AG04449 (cell line): ENCODE results near the gene PERM1.

ENCODE experiments used
- CTCF ChIA-PET: fragments of 350-600 bp; formaldehyde crosslinking; extraction: SDS; loops from one replicate; lab custom pipeline; 2021; ENCODE audit warnings: antibody characterized with exemption; lab: Yijun Ruan, JAX
- POLR2A ChIA-PET: fragments of 400-600, 350-600 bp; formaldehyde crosslinking; extraction: SDS; loops from one replicate; lab custom pipeline; 2020; ENCODE audit warnings: antibody characterized with exemption, inconsistent platforms; lab: Yijun Ruan, JAX
- DNase-seq: peaks from one replicate; pipeline ENCODE4 v3.0.0-alpha.2; 2010; ENCODE audit warnings: low read depth, low spot score
- H3K4me3 ChIP-seq: 2 replicates; pipeline ENCODE4 v1.5.1; 2011; ENCODE audit warnings: low read depth, mild to moderate bottlenecking, control low read depth, low read length
- TF ChIP-seq, protein P1 (sequence below): IDR thresholded peaks from one replicate; pipeline ENCODE4 v1.5.1; 2011; ENCODE audit warnings: mild to moderate bottlenecking, moderate library complexity, low read length, control low read depth, inconsistent platforms; ENCODE audit not compliant: insufficient read depth; ENCODE audit errors: missing control alignments

Gene PERM1

GRCh38 chr1:937521-937920 is 44.4 kb downstream of the PERM1 start:
- no peak for DNase-seq
- TF ChIP-seq, protein P1, sequence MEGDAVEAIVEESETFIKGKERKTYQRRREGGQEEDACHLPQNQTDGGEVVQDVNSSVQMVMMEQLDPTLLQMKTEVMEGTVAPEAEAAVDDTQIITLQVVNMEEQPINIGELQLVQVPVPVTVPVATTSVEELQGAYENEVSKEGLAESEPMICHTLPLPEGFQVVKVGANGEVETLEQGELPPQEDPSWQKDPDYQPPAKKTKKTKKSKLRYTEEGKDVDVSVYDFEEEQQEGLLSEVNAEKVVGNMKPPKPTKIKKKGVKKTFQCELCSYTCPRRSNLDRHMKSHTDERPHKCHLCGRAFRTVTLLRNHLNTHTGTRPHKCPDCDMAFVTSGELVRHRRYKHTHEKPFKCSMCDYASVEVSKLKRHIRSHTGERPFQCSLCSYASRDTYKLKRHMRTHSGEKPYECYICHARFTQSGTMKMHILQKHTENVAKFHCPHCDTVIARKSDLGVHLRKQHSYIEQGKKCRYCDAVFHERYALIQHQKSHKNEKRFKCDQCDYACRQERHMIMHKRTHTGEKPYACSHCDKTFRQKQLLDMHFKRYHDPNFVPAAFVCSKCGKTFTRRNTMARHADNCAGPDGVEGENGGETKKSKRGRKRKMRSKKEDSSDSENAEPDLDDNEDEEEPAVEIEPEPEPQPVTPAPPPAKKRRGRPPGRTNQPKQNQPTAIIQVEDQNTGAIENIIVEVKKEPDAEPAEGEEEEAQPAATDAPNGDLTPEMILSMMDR = no peak
- no peak overlapping the region for H3K4me3 ChIP-seq
- ChIA-PET POLR2A (no interaction called here), CTCF (interaction anchor here (0.9 to 7.6 kb wide), 5 partner anchors 9 to 47 kb away, joined by 3 to 67 read pairs (median 6); no protein-coding TSS in a partner anchor)

DNA sequence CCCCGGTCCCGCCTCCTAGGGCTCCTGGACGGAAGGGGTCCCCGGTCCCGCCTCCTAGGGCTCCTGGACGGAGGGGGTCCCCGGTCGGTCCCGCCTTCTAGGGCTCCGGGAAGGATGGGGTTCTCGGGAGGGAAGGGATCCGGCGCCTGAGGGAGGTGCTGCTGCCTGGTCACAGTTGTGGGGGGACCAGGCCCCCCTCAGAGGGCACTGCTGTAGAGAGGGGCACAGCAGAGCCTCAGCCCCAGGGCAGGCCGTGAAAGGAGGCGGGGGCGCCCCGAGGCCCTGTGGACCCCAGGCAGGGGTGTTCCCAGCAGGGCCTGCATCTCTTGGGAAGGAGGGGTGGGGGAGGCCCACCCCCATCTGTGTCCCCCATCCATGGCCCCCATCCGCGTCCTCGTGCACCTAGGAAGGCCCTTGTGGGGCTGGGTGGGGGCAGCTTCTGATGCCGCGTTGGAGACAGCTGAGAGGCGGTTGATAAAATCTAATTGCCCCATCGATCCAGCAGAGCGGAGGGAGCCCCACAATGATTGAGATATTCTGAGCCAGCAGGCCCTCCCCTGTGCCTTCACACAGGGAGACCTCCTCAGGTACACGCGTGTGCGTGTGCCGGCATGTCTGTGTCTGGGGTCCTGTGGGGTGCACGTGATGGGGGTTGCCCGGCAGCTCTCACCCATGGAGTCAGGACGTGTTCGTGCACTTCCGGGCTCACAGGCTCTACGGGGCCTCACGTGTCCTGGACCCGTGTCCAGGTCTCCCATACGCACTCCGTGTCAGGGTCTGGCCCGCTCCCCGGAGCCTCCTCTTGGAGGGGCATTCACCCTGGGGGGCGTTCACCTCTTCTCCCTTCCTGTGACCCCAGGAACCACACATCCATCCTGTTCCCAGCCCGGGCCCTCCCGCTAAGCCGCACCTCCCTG is 45.3 kb downstream of the PERM1 start:
- POLR2A ChIA-PET = no interaction called here
- CTCF ChIA-PET = interaction anchor here (7.6 kb wide), 1 partner anchor 31 kb away, joined by 67 read pairs; no protein-coding TSS in a partner anchor
- TF ChIP-seq, protein P1 = no peak
- no peak for DNase-seq
- no peak overlapping the region for H3K4me3 ChIP-seq

DNA sequence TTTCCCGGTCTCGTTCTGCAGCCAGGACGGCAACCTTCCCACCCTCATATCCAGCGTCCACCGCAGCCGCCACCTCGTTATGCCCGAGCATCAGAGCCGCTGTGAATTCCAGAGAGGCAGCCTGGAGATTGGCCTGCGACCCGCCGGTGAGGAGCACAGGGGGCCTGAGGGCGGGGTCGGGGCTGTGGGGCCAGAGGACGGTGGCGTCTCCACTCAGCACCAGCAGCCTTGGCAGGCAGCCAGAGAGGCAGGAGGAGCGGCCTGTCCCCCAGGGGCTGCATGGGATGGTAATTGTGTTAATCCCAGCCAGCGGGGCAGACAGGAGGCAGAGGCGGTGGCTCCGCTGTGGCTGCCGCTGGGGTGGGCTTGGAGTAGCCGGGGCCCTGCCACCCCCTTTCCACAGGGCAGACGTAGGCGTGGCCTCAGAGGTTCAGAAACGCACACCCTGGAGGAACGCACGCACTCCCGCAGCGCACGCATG is 46.1 kb downstream of the PERM1 start:
- no peak overlapping the region for H3K4me3 ChIP-seq
- CTCF ChIA-PET = no interaction called here
- POLR2A ChIA-PET = no interaction called here
- DNase-seq = no peak
- TF ChIP-seq, protein P1 = no peak

DNA sequence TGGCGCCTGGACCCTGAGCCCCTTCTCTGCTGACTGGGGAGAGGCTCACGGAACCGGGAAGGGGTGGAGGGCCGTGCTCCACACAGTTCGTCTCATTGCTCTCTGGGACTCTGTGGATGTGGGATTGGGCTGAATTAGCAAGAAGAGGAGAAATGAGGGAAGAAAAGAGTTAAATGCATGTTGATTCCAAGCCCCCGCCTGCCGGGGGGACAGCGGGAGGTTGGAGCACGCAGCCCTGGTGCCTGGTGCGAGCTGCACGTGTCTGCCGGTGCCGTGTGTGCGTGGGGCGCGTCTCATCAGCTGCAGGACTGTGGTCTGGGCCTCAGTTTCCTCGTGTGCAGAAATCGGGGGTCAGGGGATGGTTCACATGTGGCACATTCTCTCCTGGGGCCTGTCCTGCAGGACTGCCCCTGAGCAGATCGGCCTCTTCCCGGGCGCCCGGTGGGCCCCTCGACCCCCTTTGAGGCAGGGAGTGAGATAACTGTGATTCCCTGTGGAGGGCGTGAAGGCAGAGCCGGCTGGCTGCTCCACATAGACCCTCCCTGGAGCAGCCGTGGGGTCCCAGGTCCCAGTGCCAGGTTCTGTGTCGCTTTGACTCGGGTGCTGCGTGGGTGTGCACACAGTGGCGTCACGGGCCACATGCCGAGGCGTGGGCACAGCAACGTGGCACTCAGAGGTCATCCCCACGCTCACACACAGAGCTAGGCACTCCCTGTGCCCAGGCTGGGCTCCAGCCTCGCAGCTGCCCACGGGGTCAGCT is 46.7 kb downstream of the PERM1 start:
- TF ChIP-seq, protein P1 = no peak
- DNase-seq = no peak
- POLR2A ChIA-PET = no interaction called here
- CTCF ChIA-PET = no interaction called here
- no peak overlapping the region for H3K4me3 ChIP-seq

- TF ChIP-seq, protein P1 = no peak
- POLR2A ChIA-PET = no interaction called here
- CTCF ChIA-PET = no interaction called here
- DNase-seq = no peak
- H3K4me3 ChIP-seq = no peak overlapping the region
These were observed 48.3 kb downstream of the PERM1 start for GRCh38 chr1:933603-933940.
